NK-92 treated with Interleukin-12 subunit alpha and Interleukin-12 subunit beta, amount 100 ng/mL, for 24 hours (cell line): ENCODE results near the gene FRAT2.
"Not testable (repeated sequence)": the region's sequence is repeated elsewhere in the genome, so short reads cannot be mapped to it uniquely, and the experiment has no call there.

Source experiments
- DNase-seq: peaks from one replicate; lab custom pipeline; 2025; lab: John Stamatoyannopoulos, UW

Gene FRAT2

DNA sequence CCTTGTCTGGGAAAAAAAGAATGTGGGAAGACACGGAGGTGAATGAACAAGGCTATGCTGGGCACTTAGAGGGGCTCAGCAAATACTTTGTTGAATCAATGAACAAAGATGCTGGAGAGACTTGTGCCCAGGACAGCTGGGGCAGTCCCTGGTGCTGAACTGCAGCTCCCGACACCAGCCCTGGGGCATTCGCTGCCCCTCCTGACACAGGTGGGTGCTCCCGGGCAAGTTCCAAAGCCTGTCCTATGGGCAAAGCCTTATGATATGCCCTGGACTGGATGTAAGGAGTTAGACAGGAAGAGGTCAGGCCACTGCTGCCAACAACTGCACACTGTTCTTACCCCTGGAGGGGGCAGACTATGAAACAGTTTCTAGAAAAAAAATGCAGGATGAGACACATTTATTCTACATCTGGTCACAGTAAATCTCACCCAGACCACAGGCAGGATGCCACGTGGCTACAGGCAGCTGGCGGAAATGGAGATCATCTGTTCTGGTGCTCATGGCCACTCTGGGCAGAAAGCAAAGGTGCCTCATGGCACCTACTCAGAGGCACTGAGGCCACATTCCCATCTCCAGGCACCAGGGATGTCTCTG lies 21.9 kb upstream of the FRAT2 start:
- no peak for DNase-seq

GRCh38 chr10:97355571-97355975 lies 21.0 kb upstream of the FRAT2 start:
- DNase-seq, result no peak

DNA sequence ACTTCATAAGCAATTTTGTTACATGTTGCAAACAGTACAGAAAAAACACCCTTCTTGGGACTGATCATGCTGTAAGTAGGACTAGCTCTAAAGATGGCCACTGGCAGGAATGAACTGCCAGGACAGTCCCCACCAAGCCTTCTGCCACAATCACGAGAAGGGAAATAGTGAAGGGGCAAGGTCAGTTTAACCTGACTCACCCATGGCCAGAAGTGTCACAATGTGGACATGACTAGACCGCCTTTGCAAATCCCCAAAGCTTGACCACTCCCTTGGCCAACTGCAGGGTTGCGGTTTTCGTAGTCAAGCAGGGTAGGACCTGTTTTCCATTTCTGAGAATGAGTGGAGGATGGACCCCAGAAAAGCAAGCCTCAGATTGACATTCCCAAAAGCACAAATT lies 19.4 kb upstream of the FRAT2 start:
- no peak for DNase-seq

DNA sequence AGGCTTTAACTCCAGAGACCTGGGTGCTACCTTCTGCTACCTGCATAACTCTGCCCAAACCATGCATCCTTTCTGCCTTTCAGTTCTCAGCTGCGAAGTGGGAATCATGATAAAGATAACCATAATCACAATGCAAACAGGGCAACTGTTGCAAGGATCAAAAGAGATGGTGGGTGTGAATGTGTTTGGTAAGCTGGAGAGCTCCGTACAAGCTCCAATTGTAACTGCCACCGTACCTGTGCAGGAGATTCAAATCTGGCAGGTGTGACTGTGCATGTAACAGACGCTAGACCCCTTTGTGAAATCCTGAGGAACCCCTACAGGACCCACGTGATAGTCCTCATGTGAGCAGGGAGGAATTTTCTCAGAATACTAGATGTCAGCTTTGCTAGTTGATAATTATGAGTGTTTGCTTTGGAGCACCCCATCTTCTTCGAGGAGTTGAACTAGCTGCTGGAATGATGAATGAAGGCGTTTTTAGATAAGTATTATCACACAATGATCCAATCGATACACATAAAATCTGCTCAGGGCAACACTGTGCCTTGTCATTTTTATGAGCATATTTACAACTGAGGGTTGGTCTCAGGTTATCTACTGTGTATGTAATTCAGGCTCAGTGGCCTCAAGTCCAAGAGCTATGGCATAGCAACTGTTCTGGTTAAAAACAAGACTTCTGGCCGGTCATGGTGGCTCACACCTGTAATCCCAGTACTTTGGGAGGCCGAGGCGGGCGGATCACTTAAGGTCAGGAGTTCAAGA lies 15.4 kb upstream of the FRAT2 start:
- no peak for DNase-seq

DNA sequence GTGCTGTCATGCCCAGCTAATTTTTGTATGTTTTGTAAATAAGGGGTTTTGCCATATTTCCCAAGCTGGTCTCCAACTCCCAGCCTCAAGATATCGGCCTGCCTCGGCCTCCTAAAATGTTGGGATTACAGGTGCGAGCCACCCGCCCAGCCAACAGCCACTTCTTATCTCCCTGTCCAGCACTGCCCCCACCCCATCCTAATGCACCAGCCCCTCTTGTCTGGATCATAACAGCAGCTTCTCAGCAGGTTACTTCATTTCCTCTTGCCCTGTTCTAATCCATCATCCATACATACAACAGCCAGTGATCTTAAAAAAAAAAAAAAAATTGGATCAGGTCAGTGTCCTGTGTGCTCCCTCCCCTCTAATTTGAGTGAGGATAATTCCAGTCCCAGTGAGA lies 12.8 kb upstream of the FRAT2 start:
- DNase-seq, result no peak

GRCh38 chr10:97343664-97344063 lies 9.1 kb upstream of the FRAT2 start:
- not testable (repeated sequence) for DNase-seq

GRCh38 chr10:97341416-97341815 lies 6.9 kb upstream of the FRAT2 start:
- DNase-seq, result no peak

GRCh38 chr10:97338041-97338440 lies 3.5 kb upstream of the FRAT2 start:
- DNase-seq, result no peak

DNA sequence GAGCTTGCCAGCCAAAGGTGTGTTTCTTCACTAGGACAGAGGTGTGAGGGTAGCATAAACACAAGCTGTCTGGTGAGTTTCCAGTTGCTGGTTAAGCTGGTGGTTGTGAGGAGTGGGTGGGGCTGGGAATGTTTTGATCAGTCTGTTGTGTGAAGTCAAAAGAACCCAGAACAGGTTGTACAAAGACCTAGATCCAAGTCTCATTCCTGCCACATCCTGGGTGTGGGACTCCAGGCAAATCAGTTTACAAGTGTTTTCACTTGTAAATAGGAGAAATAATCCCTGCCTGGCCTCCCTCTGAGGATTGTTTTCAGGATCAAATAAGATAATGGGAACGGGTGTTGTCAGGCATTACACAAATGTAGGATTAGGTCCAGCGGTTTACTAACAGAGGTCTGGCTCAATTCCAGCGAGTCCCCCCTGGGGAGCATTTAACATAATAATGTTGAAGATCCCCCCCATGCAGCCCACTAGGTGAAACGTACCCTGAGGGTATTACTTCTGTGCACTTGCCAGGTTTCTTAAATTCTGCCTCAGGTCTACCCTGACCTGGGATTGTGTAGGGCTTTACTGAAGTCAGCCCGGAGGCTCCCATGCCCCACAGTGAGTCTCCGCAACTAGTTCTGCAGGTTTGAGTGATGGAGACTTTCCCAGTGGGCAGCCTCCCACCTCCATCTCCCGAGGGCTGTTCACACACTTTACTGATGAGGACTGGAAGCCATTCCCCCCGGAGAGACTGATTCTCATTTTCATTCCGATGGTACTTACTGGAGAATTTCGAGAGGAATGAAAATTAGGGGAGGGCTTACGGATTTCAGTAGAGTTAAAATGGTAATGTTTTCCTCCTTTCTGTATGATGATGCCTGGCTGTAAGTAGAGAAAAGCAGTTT lies 2.7 kb upstream of the FRAT2 start:
- no peak for DNase-seq

- DNase-seq, result no peak
Observed at GRCh38 chr10:97336446-97336845, 1.9 kb upstream of the FRAT2 start.

GRCh38 chr10:97336006-97336405 lies 1.5 kb upstream of the FRAT2 start:
- no peak for DNase-seq

- no peak for DNase-seq
Observed at GRCh38 chr10:97335188-97335619, 675 bp upstream of the FRAT2 start.

DNA sequence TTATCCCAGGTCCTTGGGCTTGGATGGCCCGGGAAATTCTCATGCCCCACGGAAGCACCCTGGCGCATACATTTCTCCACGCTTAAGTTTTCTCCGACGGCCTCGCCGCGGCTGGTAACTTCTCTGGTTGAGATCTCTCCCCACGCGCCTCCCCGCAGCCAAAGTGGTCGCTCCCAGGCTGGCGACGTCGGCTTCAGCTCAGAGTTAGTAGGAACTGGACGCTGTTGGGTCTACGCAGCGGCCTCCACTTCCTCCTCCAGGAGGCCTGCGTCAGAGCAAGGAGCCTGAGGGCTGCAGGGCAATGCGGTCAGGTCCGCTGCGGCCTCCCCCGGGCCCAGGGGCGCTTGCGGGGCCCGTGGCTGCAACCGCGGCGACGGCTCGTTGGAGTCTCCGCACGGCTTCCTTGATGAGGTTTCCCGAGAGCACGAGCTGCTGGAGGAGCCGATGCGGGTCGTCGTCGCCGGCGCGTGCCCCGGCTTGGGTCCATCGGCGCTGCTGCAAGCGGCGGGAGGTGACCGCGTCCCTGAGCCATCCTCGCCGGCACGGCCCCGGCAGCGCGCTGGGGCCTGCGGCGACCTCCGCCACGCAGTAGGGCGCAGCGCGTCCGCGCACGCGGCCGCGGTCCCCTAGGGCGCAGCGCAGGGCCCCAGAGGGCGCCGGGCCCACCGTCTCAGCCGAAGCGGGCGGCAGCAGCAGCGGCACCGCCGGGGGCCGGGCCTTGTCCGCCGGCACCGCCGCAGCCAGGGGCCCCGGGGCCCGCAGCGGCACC lies 744 bp downstream of the FRAT2 start:
- DNase-seq, result no peak

DNA sequence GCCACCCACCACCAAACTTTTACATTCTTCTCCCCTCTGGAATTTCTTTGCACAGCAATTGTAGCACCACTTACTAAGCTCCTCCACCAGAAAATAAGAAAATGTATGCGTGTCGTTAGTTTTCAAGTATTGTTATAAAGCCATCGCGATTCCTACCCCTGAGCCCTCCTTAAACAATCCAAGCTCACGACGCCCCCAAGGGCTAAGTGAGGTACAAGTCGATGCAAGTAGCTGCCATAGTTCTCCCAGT lies 1.3 kb downstream of the FRAT2 start:
- DNase-seq, result no peak

DNA sequence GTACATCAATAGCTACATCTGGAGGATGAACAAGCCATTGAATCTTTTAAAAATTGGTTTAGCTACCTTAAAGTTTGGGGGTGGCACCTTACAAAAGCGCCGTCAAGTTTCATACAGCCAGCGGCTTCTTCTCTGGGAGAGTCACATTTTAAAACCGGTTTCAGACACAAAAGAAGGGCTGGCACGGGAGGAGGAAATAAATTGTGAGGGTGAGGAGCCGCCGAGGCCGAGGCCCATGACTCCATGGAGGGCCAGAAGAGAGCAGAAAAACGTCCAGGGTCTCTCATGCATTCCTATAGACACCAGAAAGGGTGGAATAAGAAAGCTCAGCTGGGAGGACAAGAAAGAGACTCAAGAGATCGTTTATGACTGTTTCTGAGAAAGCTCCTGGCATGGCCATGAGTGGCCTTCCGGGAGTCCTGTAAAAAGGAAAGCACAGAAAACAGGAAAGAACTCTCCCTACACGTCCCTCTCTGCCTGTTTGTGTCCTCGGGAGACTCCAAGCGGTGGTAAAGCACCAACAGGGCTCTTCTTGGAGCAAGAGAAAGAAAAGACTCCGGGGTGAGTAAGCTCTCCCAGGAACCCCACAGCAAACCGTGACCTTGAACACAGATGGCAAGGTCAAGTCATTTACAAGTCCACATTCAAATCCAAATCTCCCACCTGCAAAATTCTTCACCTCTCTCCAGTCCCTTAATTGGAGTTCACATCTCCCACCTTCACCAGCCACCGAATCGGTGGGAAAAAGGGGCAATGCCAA lies 1.8 kb downstream of the FRAT2 start:
- DNase-seq, result no peak

- DNase-seq, result no peak
Observed at GRCh38 chr10:97331153-97331703, 3.3 kb downstream of the FRAT2 start.

DNA sequence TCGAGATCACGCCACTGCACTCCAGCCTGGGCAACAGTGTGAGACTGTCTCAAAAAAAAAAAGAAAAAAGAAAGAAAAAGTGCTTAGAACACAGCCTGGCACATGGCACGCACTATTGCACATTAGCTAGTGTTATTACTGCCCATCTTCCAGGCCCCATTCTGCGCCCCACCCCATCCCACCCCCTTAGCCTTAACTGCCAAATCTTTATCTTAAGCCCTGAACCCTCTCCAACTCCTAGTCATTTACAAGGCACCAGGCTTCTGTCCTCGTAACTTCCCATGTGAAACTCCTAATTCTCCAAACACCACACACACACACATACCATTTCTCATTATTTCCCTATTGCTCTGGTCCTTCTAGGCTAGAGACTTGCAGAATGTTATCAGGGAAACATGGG lies 4.8 kb downstream of the FRAT2 start:
- no peak for DNase-seq

- no peak for DNase-seq
Observed at GRCh38 chr10:97328646-97329453, 5.7 kb downstream of the FRAT2 start.

- DNase-seq, result no peak
Observed at GRCh38 chr10:97327348-97328294, 6.9 kb downstream of the FRAT2 start.
